ENCODE results near the gene CAPN3.

CAPN3 gene

DNA sequence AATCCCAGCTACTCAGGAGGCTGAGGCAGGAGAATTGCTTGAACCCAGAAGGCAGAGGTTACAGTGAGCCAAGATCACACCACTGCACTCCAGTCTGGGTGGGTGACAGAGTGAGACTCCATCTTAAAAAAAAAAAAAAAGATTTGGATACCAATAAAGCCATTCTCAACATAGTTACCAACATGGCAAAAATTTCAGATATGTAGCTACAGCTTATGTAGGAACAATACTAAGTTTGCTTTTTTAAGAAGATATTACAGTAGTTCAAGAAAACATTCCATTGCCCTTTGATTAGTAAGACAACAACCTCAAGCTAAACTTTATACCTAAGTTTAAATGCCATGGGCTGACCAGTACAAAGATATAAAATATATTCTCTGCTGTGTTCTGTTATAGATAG is 97.2 kb downstream of the CAPN3 start:
- no peak for TF ChIP-seq SNAI2 (CRISPR knock-in tag; IDR thresholded peaks at IDR 0.05)
- no peak for ATAC-seq

DNA sequence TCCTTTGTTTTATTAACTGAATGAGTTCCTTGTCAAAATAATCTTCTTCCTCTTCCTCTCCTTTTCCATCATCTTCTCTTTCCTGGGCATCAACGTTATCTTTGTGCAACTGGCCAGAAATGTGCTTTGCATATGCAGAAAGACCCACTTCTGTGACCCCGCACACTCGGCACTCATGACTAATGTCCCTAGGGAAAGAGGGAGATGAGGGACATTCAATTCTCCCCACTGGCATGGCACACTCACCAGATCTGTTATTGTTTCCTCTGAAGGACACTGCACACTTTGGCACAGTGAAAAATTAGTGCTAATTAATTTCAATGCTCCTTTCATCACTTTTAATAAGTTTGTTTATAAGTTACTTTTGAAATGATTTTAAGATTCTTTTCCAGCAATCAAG is 97.7 kb downstream of the CAPN3 start:
- ATAC-seq = no peak
- TF ChIP-seq ARNTL (CRISPR knock-in tag; IDR thresholded peaks at IDR 0.05; ENCODE audit: borderline replicate concordance, low read depth) (no peak), ISL1 (CRISPR knock-in tag; IDR thresholded peaks at IDR 0.05) (no peak)
- TF ChIP-seq, protein P1, sequence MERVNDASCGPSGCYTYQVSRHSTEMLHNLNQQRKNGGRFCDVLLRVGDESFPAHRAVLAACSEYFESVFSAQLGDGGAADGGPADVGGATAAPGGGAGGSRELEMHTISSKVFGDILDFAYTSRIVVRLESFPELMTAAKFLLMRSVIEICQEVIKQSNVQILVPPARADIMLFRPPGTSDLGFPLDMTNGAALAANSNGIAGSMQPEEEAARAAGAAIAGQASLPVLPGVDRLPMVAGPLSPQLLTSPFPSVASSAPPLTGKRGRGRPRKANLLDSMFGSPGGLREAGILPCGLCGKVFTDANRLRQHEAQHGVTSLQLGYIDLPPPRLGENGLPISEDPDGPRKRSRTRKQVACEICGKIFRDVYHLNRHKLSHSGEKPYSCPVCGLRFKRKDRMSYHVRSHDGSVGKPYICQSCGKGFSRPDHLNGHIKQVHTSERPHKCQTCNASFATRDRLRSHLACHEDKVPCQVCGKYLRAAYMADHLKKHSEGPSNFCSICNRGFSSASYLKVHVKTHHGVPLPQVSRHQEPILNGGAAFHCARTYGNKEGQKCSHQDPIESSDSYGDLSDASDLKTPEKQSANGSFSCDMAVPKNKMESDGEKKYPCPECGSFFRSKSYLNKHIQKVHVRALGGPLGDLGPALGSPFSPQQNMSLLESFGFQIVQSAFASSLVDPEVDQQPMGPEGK (CRISPR knock-in tag; IDR thresholded peaks at IDR 0.05; ENCODE audit: borderline replicate concordance) = no peak

GRCh38 chr15:42457445-42458442 is 98.4 kb downstream of the CAPN3 start:
- 0 out of 2 replicates have a peak, but pooled peaks have one; percentile 21 for TF ChIP-seq TCF4 (CRISPR knock-in tag; IDR thresholded peaks at IDR 0.05; ENCODE audit: borderline replicate concordance)
- TF ChIP-seq ZNF70 (CRISPR knock-in tag; IDR thresholded peaks at IDR 0.05) = no peak
- peak; percentile 95 for ATAC-seq

GRCh38 chr15:42461261-42461660 is 102.0 kb downstream of the CAPN3 start:
- no peak for TF ChIP-seq CREB5 (CRISPR knock-in tag; IDR thresholded peaks at IDR 0.05; ENCODE audit: low read depth)
- no peak for ATAC-seq
